ENCODE results near the gene PNPLA2.

Gene PNPLA2

DNA sequence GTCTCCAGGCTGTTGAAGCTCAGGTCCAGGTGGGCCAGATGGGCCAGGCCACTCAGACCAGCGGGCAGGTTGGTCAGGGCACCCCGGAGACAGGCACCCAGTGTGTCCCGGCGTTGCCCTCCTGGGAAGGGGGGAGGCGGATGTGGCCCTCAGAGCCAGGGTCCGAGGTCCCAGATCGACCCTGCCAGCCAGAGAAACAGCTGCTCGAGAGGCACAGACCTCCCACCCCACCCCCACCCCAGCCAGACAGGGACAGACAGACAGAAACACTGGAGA lies 15.3 kb upstream of the PNPLA2 start:
- Histone ChIP-seq H3K4me3 (ENCODE audit: low read depth, low read length, poor library complexity, severe bottlenecking) (peak overlapping the region; percentile 72), H3K36me3 (ENCODE audit: insufficient read depth, low read length) (peaks cover 38% of the 10 kb centered on the region)

DNA sequence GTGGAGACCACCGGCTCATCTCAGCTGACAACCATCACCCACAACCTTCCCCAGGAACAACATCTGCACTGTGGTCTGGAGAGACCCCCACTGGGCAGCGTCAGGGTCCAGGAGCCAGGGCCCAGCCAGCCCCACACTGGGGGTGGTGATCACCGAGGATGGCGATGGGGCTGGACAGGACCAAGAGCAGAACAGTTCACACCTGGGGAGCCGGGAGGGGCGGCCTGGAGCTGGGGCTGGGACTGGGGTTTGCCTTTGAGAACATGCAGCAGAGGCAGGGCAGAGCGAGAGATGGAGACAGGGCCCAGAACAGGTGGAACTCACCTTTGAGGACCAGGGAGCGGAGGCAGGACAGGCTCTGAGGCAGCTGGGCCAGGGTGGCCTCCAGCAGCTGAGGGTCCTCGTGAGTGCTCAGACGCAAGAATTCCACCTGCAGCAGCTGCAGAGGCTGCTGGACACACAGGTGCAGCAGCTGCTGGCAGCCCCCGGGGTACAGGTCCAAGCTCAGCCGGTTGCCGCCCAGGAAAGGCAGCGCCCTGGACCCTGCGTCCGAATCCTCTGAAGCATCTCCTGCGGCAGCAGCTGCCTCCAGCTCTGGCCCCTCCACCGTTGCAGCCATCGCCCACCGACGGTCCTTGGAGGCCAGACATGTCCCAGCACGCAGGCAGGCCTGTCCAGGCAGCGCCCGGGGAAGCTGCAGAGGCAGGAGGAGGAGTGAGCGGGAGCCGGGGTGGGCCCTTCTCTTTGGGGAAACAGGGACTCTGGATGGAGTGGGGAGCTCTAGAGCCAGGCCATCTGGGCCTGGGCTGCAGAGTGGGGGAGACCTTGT lies 14.7 kb upstream of the PNPLA2 start:
- H3K36me3 ChIP-seq (ENCODE audit: insufficient read depth, low read length), result peaks cover 37% of the 10 kb centered on the region
- TF ChIP-seq, protein P1, sequence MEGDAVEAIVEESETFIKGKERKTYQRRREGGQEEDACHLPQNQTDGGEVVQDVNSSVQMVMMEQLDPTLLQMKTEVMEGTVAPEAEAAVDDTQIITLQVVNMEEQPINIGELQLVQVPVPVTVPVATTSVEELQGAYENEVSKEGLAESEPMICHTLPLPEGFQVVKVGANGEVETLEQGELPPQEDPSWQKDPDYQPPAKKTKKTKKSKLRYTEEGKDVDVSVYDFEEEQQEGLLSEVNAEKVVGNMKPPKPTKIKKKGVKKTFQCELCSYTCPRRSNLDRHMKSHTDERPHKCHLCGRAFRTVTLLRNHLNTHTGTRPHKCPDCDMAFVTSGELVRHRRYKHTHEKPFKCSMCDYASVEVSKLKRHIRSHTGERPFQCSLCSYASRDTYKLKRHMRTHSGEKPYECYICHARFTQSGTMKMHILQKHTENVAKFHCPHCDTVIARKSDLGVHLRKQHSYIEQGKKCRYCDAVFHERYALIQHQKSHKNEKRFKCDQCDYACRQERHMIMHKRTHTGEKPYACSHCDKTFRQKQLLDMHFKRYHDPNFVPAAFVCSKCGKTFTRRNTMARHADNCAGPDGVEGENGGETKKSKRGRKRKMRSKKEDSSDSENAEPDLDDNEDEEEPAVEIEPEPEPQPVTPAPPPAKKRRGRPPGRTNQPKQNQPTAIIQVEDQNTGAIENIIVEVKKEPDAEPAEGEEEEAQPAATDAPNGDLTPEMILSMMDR (IDR thresholded peaks at IDR 0.05; ENCODE audit: low read length), result no peak
- no peak for TF ChIP-seq EZH2 (IDR thresholded peaks at IDR 0.05; ENCODE audit: borderline replicate concordance, low read length)

More for the DNA sequence above, 15.3 kb upstream of the PNPLA2 start:
- Histone ChIP-seq H3F3A (ENCODE audit: insufficient read depth, low read length) (no peaks in the 10 kb centered on the region), H3K4me1 (ENCODE audit: insufficient read depth, low read length, severe bottlenecking) (peaks cover 36% of the 10 kb centered on the region), H3K4me2 (ENCODE audit: low read length) (peak overlapping the region; percentile 87), H3K27me3 (ENCODE audit: insufficient read depth, low read length) (no peaks in the 10 kb centered on the region), H4K20me1 (ENCODE audit: insufficient read depth, low read length) (no peaks in the 10 kb centered on the region), H3K9ac (ENCODE audit: low read length) (peak overlapping the region; percentile 87; the same call in 1 of the 2 replicates), H3K9me2 (ENCODE audit: low read depth, low read length) (no peaks in the 10 kb centered on the region), H2AFZ (ENCODE audit: low read length) (no peak overlapping the region), H3K79me2 (ENCODE audit: insufficient read depth, low read length) (no peaks in the 10 kb centered on the region), H3K9me3 (ENCODE audit: low read length) (no peaks in the 10 kb centered on the region), H3K27ac (ENCODE audit: low read depth, low read length, poor library complexity, severe bottlenecking) (no peak overlapping the region)
- no peak for TF ChIP-seq EZH2 (IDR thresholded peaks at IDR 0.05; ENCODE audit: borderline replicate concordance, low read length)
- TF ChIP-seq, protein P1 (IDR thresholded peaks at IDR 0.05; ENCODE audit: low read length), result no peak

DNA sequence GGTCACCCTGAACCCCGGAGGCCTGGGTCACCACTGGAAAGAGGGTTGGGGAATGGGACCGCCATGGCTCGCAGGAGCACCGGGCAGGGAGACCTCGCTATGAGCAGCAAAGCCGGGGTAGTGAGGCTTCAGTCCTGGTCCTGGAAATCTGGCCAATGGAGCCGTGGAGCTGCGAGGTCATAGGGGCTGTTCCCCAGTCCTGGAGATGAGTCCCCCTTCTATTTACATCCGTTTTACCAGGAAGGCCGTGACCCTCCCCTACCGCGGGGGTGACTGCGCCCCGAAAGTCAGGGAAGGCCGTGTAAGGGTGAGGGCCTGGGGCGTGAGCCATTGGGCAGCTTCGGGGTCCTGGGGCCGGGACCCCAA lies 14.1 kb upstream of the PNPLA2 start:
- H3F3A ChIP-seq (ENCODE audit: insufficient read depth, low read length), result no peaks in the 10 kb centered on the region
- peak overlapping the region; percentile 72 for H3K27ac ChIP-seq (ENCODE audit: low read depth, low read length, poor library complexity, severe bottlenecking)
- H3K9me2 ChIP-seq (ENCODE audit: low read depth, low read length), result no peaks in the 10 kb centered on the region
- H3K4me2 ChIP-seq (ENCODE audit: low read length), result peak overlapping the region; percentile 87
- peak overlapping the region; percentile 87 for H3K9ac ChIP-seq (ENCODE audit: low read length)
- no peaks in the 10 kb centered on the region for H4K20me1 ChIP-seq (ENCODE audit: insufficient read depth, low read length)
- peak overlapping the region; percentile 72 for H3K4me3 ChIP-seq (ENCODE audit: low read depth, low read length, poor library complexity, severe bottlenecking)
- H3K79me2 ChIP-seq (ENCODE audit: insufficient read depth, low read length), result no peaks in the 10 kb centered on the region
- H3K9me3 ChIP-seq (ENCODE audit: low read length), result no peaks in the 10 kb centered on the region
- no peak for TF ChIP-seq EZH2 (IDR thresholded peaks at IDR 0.05; ENCODE audit: borderline replicate concordance, low read length)
- TF ChIP-seq, protein P1 (IDR thresholded peaks at IDR 0.05; ENCODE audit: low read length), result no peak
- no peaks in the 10 kb centered on the region for H3K27me3 ChIP-seq (ENCODE audit: insufficient read depth, low read length)
- H3K36me3 ChIP-seq (ENCODE audit: insufficient read depth, low read length), result peaks cover 33% of the 10 kb centered on the region
- H2AFZ ChIP-seq (ENCODE audit: low read length), result no peak overlapping the region
- peaks cover 40% of the 10 kb centered on the region for H3K4me1 ChIP-seq (ENCODE audit: insufficient read depth, low read length, severe bottlenecking)

More for the DNA sequence above, 14.7 kb upstream of the PNPLA2 start:
- no peaks in the 10 kb centered on the region for H3F3A ChIP-seq (ENCODE audit: insufficient read depth, low read length)
- peaks cover 40% of the 10 kb centered on the region for H3K4me1 ChIP-seq (ENCODE audit: insufficient read depth, low read length, severe bottlenecking)
- H2AFZ ChIP-seq (ENCODE audit: low read length), result no peak overlapping the region
- no peaks in the 10 kb centered on the region for H3K9me3 ChIP-seq (ENCODE audit: low read length)
- no peaks in the 10 kb centered on the region for H3K9me2 ChIP-seq (ENCODE audit: low read depth, low read length)
- H3K79me2 ChIP-seq (ENCODE audit: insufficient read depth, low read length), result no peaks in the 10 kb centered on the region
- peak overlapping the region; percentile 87 for H3K9ac ChIP-seq (ENCODE audit: low read length)
- H3K4me3 ChIP-seq (ENCODE audit: low read depth, low read length, poor library complexity, severe bottlenecking), result peak overlapping the region; percentile 72
- H3K27me3 ChIP-seq (ENCODE audit: insufficient read depth, low read length), result no peaks in the 10 kb centered on the region
- H3K27ac ChIP-seq (ENCODE audit: low read depth, low read length, poor library complexity, severe bottlenecking), result peak overlapping the region; percentile 72
- H3K4me2 ChIP-seq (ENCODE audit: low read length), result peak overlapping the region; percentile 87
- no peaks in the 10 kb centered on the region for H4K20me1 ChIP-seq (ENCODE audit: insufficient read depth, low read length)
